HTERT RPE-1 (cell line): ENCODE data around the gene OTULIN.

Experiments used
- in situ Hi-C: fragments of 300-500 bp; cut with MboI; formaldehyde crosslinking; loops from 4 replicates; pipeline ENCODE4 v1.14.3; 2020; ENCODE audit warnings: low sequenced_read_pairs

Gene OTULIN

GRCh38 chr5:14664270-14665100, at the start of gene OTULIN:
OTULIN (plus strand) TSS chr5:14664718; CDS start chr5:14664826, 108 bp downstream.
- in situ Hi-C loops, result no loop called here

GRCh38 chr5:14615365-14615764, 49.2 kb upstream of the OTULIN start:
- in situ Hi-C loops, result no loop called here

GRCh38 chr5:14617441-14617840, 47.1 kb upstream of the OTULIN start:
- in situ Hi-C loops, result no loop called here

- in situ Hi-C loops, result no loop called here
Measured at GRCh38 chr5:14627270-14627669, 37.2 kb upstream of the OTULIN start.

- in situ Hi-C loops, result no loop called here
Measured at GRCh38 chr5:14628346-14628745, 36.2 kb upstream of the OTULIN start.

- in situ Hi-C loops, result no loop called here
Measured at GRCh38 chr5:14630671-14631070, 33.8 kb upstream of the OTULIN start.

DNA sequence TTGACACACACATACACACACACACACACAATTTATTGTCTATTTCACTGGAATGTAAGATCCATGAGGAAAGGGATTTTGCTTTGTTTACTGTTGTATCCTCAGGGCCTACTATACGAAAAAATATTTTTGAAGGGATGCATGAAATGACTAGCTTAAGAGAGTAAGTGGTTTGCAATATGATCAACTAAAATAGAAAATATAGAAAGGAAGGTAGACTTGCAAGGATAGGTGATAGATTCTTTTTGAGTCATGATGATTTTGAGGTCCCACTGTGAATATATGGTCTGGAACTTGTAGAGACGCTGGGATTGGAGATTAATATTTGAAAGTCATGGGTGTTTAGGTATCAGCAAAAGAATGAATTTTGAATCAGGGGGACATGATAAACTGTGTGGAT, 28.9 kb upstream of the OTULIN start:
- in situ Hi-C loops, result no loop called here

DNA sequence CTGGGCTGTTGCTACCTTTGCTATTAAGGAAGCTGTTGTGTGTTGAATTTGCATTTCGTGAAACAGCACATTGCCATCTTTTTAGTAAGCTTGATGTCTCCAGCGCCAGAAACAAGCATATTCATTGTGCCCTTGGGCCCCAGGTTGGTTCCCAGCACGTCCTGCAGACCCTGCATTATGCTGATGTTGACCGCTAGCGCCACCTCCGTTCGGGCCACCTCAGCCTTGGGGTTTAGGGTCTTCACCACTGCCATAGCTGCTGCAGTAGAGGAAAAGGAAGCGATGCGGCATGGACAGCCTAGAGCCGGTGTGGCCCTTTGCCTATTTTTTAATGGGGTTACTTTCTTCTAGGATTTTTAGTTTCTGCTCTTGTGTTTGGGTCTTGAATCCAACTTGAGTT, 23.8 kb upstream of the OTULIN start:
- in situ Hi-C loops, result no loop called here

DNA sequence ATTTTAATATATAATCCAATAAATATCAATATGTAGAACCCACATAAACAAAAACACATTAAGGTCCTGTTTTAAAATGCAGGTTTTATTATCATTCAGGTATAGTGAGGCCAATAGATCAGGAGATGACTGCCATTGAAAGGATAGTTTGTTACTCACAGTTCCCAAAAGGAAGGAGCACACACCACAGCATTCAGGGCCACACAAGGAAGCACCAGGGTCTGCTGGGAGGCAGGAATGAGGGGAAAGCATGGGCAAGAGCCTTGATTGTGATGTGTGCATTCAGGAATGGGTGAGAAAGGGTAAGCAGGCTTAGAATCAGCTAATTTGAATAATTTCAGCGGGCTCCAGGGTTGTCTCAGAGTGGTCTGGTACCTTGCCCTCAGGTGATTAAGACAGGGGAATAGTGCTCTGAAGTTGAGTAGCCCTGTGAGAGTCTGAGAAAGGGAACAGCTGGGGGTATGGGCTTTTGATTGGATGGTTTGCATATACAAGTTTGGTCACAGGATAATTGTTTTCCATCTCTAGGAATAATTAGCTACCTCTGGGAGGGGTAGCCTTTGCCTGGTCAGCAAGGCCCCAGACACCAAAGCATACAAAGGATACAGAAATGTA, 19.8 kb upstream of the OTULIN start:
- in situ Hi-C loops, result no loop called here

DNA sequence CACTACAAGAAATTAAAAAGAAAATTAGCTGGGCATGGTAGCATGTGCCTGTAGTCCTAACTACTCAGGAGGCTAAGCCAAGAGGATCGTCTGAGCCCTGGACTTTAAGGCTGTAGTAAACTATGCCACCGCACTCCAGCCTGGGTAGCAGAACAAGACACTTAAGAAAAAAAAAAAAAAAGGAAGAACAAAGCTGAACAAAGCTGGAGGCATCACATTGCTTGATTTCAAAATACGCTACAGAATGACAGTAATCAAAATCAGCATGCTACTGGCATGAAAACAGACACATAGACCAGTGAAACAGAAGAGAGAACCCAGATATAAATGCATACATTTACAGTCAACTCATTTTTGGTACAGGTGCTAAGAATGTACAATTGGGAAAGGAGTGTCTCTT, 14.5 kb upstream of the OTULIN start:
- in situ Hi-C loops, result no loop called here

- in situ Hi-C loops, result no loop called here
Measured at GRCh38 chr5:14655146-14655741, 9.3 kb upstream of the OTULIN start.

GRCh38 chr5:14656898-14657297, 7.6 kb upstream of the OTULIN start:
- in situ Hi-C loops, result no loop called here

DNA sequence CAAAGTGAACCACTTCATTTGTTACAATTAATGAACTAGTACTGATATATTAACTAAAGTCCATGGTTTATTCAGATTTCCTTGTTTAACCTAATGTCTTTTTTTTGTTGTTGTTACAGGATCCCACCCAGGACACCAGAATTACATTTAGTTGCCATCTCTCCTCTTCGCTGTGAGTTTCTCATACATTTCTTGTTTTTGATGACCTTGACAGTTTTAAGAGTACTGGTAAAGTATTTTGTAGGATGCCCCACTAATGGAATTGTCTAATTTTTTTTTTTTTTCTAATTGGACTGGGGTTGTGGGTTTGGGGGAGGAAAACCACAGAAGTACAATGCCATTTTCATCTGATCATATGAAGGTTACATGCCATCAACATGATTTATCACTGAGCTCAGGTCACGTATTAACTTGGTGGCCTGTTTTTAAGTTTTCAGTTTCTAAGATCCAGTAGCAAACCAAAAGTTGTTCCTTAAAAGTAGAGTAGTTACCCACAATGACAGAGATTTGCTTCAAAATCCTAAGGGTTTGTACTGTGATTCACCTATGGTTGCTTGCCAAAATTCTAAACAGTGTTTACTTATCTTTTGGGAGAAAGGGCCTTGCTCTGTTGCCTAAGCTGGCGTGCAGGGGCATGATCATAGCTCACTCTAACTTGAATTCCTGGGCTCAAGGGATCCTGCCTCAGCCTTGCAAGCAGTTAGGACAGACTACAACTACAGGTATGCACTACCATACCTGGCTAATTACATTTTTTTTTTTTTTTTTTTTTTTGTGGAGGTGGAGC, 4.5 kb upstream of the OTULIN start:
- in situ Hi-C loops, result no loop called here

GRCh38 chr5:14660833-14661232, 3.7 kb upstream of the OTULIN start:
- in situ Hi-C loops, result no loop called here

DNA sequence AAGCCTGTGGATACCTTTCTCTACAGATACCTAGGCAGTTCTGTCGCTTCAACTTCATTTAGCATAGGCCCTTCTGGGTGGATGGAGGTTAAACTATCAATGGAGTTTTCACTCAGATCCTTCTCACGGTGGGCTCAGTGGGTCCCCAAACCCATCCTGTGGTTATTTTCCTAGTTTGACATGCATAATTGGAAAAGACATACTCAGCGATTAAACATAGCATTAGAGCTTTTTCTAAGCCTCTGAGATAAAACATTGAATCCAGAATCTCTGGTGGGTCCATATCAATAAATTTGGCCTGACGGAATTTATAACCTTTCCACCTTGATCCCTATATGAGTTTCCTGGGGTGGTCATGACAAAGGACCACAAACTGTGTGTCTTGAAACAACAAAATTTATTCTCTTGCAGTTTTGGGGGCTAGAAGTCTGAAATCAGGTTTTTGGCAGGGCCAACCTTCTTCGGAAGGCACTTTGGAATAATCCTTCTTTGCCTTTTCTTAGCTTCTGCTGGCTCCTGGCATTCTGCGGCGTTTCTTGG, 1.7 kb upstream of the OTULIN start:
- in situ Hi-C loops, result no loop called here

GRCh38 chr5:14663734-14664269, 716 bp upstream of the OTULIN start:
- in situ Hi-C loops, result no loop called here

DNA sequence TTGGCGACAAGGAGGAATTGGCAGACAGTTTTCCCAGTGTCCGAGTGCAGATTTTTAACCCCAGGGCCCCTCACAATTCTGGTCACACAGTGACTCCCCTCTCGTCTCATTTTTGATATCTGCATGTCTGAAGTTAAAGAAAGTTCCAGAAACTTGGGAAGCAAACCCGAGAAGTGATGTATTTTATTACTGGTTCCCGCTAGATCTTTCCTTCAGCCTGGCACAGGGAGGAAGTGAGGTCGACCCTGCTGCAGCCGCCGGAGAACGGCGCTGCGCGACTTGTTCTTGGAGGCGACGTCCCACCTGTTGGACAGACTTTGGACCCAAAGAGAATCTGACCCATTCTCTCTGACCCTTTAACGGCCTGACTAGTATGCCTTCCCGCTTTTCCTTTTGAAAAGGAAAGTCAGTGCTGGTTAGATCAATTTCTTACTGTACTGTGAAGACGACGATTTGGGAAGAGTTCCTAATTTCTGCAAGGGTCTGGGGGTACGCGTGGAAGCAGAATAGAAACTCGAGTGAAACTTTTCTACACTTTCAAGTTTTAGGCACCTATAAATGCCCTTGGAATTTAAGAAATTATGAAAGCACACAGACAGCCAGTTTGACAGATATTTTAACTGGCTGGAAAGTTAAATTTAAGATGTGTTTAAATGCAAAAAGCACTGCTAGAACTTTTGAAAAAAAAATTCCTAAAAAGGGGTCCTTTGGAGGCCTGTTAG, 744 bp downstream of the OTULIN start:
- in situ Hi-C loops, result no loop called here

- in situ Hi-C loops, result no loop called here
Measured at GRCh38 chr5:14665949-14666348, 1.4 kb downstream of the OTULIN start.

GRCh38 chr5:14666357-14666756, 1.8 kb downstream of the OTULIN start:
- in situ Hi-C loops, result no loop called here

DNA sequence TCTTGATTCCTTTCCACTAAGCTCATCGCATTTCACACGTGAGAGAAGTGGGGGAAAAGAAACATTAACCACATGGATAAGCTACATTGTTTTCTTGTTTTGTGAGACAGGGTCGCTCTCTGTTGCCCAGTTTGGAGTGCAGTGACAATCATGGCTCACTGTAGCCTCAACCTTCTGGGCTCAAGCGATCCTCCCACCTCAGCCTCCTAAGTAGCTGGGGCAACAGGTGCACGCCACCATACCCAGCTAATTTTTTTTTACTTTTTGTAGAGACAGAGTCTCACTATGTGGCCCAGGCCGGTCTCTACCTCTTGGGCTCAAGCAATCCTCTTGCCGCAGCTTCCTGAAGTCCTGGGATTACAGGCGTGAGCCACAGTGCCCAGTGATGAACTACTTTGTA, 2.8 kb downstream of the OTULIN start:
- in situ Hi-C loops, result no loop called here
